ENCODE results near the gene ZNF362.

DNA sequence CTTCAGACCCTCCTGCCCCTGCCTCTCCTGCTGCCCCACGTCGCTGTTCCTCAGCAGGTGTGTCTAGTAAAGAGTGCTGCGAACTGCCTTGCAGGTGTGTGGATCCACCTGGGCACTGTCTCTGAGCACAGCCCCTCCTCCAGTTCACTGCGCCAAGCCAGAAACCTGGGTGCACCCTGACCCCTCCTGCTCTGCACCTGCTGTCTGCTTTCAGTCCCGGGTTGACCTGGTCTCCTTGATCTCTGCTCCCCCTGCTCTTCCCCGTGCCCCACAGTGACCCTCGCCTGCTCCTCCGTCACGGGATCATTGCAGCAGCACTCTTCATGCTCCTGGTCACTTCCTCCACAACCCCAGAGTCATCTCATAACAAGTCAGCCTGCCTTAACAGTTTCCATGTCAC, 58.1 kb downstream of the ZNF362 start:
- TF ChIP-seq, protein P1, sequence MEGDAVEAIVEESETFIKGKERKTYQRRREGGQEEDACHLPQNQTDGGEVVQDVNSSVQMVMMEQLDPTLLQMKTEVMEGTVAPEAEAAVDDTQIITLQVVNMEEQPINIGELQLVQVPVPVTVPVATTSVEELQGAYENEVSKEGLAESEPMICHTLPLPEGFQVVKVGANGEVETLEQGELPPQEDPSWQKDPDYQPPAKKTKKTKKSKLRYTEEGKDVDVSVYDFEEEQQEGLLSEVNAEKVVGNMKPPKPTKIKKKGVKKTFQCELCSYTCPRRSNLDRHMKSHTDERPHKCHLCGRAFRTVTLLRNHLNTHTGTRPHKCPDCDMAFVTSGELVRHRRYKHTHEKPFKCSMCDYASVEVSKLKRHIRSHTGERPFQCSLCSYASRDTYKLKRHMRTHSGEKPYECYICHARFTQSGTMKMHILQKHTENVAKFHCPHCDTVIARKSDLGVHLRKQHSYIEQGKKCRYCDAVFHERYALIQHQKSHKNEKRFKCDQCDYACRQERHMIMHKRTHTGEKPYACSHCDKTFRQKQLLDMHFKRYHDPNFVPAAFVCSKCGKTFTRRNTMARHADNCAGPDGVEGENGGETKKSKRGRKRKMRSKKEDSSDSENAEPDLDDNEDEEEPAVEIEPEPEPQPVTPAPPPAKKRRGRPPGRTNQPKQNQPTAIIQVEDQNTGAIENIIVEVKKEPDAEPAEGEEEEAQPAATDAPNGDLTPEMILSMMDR (IDR thresholded peaks at IDR 0.05) = no peak
- TF ChIP-seq POLR2A (IDR thresholded peaks at IDR 0.05) = no peak

All from thyroid gland (tissue), 4 donors.